Measurements from ENCODE around the gene STK40. TPM values are rescaled to one million over a fixed set of nuclear protein-coding genes. Genes with fewer than 3 reads are reported as not detected.

STK40 gene
- total RNA-seq, 1 experiment from 2014 or later = 26.2 TPM

GRCh38 chr1:36382231-36382630 is 3.5 kb downstream of the STK40 start:
- H2BK20ac ChIP-seq (ENCODE audit: low read depth, low read length, poor library complexity, severe bottlenecking) = no peak overlapping the region
- Mint-ChIP-seq H3K4me3 (no peak overlapping the region), H3K4me1 (peaks cover 28 to 35% of the 10 kb centered on the region in 2 experiments), H3K27me3 (ENCODE audit: low read depth) (no peaks in the 10 kb centered on the region), H3K9me3 (no peaks in the 10 kb centered on the region), H3K27ac (no peak overlapping the region), H3K36me3 (ENCODE audit: insufficient read depth in 1 of 3, low read depth in 3 of 3) (peaks cover 0 to 5% (median 2%) of the 10 kb centered on the region in 3 experiments; a peak in 3 of 7 replicates)
- no peaks in the 10 kb centered on the region for H3K9me3 ChIP-seq (ENCODE audit: control insufficient read depth, low read depth, low read length)
- H4K5ac ChIP-seq (ENCODE audit: insufficient read length, low read depth, low read length) = no peak overlapping the region
- peaks cover 12% of the 10 kb centered on the region; the same call in 1 of the 2 replicates for H3K79me2 ChIP-seq (ENCODE audit: insufficient read depth, low read length)
- no peak overlapping the region for H3K23ac ChIP-seq (ENCODE audit: insufficient read length, low read depth, low read length)
- H2BK12ac ChIP-seq (ENCODE audit: insufficient read length, low read depth, low read length) = no peak overlapping the region
- H3K4me1 ChIP-seq (ENCODE audit: insufficient read depth, low read length) = peaks cover 3% of the 10 kb centered on the region; the same call in 1 of the 2 replicates
- H2AFZ ChIP-seq (ENCODE audit: low read length) = no peak overlapping the region
- H3K4me2 ChIP-seq (ENCODE audit: insufficient read depth, insufficient read length, low read length) = no peak overlapping the region
- no peaks in the 10 kb centered on the region for H3K79me1 ChIP-seq (ENCODE audit: insufficient read depth, low read depth, low read length, poor library complexity, severe bottlenecking)
- no peak overlapping the region for H3K18ac ChIP-seq (ENCODE audit: insufficient read length, low read depth, low read length)
- no CpG with 5 or more reads among the region's 9 CpGs for whole genome bisulfite sequencing (ENCODE audit: extremely low coverage, insufficient read length, low lambda C conversion rate)
- H2BK15ac ChIP-seq (ENCODE audit: low read depth, low read length) = no peak overlapping the region
- TF ChIP-seq CTCF (conservative IDR thresholded peaks at IDR 0.05) = no peak
- peaks cover 11% of the 10 kb centered on the region for H3K23me2 ChIP-seq (ENCODE audit: insufficient read length, low read depth, low read length, poor library complexity, severe bottlenecking)
- no peak overlapping the region for H3K9ac ChIP-seq (ENCODE audit: extremely low read depth, insufficient read length, low read length)
- no peak overlapping the region for H3K27ac ChIP-seq (ENCODE audit: insufficient read length, low read depth, low read length)
- no peak overlapping the region for H4K8ac ChIP-seq (replicated peaks; ENCODE audit: insufficient read length, low read depth, low read length)
- H3K56ac ChIP-seq (ENCODE audit: insufficient read length, low read depth, low read length) = no peak overlapping the region
- DNase-seq = no peak
- H3T11ph ChIP-seq (ENCODE audit: low read length) = no peak overlapping the region
- H4K20me1 ChIP-seq (ENCODE audit: control insufficient read depth, insufficient read depth, insufficient read length) = no peaks in the 10 kb centered on the region
- H3K14ac ChIP-seq (ENCODE audit: insufficient read depth, low read length) = no peak overlapping the region
- H2BK120ac ChIP-seq (ENCODE audit: low read depth, low read length, poor library complexity, severe bottlenecking) = no peak overlapping the region
- H4K91ac ChIP-seq (ENCODE audit: insufficient read length, low read depth, low read length) = no peak overlapping the region
- H2BK5ac ChIP-seq (ENCODE audit: insufficient read length, low read length) = no peak overlapping the region
- H2AK5ac ChIP-seq (ENCODE audit: insufficient read length, low read length) = no peak overlapping the region
- H3K27me3 ChIP-seq (ENCODE audit: insufficient read depth, low read length) = no peaks in the 10 kb centered on the region
- H3K4ac ChIP-seq (ENCODE audit: low read depth, low read length) = no peak overlapping the region

Data from H9 (cell line).